ENCODE results near the gene AVPR1B. TPM values are rescaled to one million over a fixed set of nuclear protein-coding genes. Genes with fewer than 3 reads are reported as not detected.

AVPR1B gene
- total RNA-seq, 1 donor, result not detected

DNA sequence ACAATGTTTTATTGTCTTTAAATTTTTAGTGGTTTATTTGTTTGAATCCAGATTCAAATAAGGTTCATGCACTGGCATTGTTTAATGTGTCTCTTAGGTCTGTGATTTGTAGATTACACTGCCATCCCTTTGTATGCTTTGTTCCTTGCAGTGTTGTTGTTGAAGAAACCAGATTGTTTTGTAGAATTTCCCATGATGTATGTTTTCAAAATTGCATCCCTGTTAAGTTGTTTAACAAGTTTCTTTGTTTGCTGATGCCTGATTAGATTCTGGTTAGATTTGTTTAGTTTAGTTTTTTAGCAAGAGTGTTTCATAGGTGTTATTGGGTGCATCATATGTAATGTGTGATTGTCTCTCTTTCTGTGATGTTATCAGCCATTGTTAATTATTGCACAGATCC lies 5.5 kb upstream of the AVPR1B start:
- no peak overlapping the region for H3K4me3 ChIP-seq (ENCODE audit: low read depth, low read length)
- DNase-seq (ENCODE audit: low read depth), result no peak
- TF ChIP-seq CTCF (IDR thresholded peaks at IDR 0.05; ENCODE audit: insufficient read depth, low read depth, low read length), result no peak

DNA sequence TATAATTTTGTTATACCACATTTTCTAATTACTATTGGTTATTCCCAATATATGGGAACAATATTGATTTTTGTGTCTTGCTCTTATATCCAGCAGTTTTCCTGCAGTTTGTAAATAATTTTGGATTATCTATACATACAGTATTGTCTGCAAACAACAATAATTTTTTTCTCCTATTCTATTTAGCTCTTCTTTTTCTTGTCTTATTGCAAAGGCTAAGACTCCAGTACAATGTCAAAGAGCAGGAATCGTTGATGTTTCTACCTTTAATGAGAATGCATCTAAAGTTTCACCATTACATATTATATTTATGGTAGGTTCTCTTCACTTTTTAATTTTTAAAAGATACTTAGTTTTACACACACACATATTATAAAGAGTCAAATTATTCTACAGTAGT lies 4.1 kb upstream of the AVPR1B start:
- no peak for DNase-seq (ENCODE audit: low read depth)
- no peak for TF ChIP-seq CTCF (IDR thresholded peaks at IDR 0.05; ENCODE audit: insufficient read depth, low read depth, low read length)
- H3K4me3 ChIP-seq (ENCODE audit: low read depth, low read length), result no peak overlapping the region

DNA sequence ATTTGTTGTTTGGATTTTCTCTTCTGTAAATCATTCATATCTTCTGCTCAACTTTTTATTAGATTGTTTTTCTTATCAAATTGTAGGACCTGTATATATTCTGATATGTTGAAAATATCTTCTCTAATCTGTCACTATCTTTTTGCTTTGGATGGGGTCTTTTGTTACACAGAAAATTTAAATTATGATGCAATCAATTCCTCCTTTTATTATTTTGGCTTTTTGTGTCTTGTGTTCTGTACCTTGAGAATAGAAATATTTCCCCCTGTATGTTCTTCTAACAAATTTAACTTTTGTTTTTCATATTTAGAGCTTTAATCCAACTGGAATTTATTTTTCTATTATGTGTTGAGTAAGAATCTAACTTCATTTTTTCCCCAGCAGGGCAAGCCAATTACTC lies 3.2 kb upstream of the AVPR1B start:
- no peak for DNase-seq (ENCODE audit: low read depth)
- no peak for TF ChIP-seq CTCF (IDR thresholded peaks at IDR 0.05; ENCODE audit: insufficient read depth, low read depth, low read length)
- no peak overlapping the region for H3K4me3 ChIP-seq (ENCODE audit: low read depth, low read length)

DNA sequence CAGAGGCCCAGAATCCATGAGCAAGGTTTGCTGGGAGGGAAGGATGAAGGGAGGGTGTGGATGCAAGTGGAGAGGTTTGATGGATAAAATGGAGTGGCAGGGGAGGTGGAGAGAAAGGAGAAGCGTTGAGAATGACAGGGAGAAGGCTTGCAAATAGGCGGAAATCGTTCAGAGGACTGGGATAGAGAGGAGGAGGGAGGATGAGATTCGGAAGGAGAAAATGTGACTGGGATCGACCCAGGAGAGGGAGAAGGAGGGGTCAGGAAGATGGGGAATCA lies 376 bp downstream of the AVPR1B start:
- no peak for TF ChIP-seq CTCF (IDR thresholded peaks at IDR 0.05; ENCODE audit: insufficient read depth, low read depth, low read length)
- DNase-seq (ENCODE audit: low read depth), result no peak
- no peak overlapping the region for H3K4me3 ChIP-seq (ENCODE audit: low read depth, low read length)

DNA sequence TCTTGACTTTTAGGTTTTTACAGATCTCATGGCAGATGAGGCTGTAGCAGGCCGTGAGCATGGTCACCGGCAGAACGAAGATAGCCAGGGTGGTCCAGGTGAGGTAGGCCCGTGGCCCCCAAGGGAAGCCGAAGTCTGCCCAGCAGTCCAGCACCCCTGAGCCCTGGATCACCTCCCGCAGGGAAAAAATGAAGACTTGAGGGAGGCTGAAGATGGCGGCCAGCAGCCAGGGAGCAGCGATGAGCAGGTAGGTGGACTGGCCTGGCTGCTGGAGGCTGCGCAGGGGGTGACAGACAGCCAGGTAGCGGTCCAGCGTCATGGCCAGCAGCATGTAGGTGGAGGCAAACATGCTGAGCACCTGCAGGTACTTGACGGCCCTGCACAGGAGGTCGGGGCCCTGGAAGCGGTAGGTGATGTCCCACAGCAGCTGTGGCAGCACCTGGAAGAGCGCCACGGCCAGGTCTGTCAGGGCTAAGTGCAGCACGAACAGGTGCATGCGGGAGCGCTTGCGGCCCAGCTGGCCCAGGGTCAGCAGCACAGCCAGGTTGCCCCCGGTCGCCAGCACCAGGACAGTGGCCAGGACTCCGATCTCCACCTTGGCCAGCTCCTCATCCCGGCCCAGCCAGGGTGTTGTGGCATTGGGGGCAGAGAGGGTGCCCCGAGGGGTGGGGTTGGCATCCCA lies 856 bp downstream of the AVPR1B start:
- no peak for DNase-seq (ENCODE audit: low read depth)
- no peak overlapping the region for H3K4me3 ChIP-seq (ENCODE audit: low read depth, low read length)
- no peak for TF ChIP-seq CTCF (IDR thresholded peaks at IDR 0.05; ENCODE audit: insufficient read depth, low read depth, low read length)

DNA sequence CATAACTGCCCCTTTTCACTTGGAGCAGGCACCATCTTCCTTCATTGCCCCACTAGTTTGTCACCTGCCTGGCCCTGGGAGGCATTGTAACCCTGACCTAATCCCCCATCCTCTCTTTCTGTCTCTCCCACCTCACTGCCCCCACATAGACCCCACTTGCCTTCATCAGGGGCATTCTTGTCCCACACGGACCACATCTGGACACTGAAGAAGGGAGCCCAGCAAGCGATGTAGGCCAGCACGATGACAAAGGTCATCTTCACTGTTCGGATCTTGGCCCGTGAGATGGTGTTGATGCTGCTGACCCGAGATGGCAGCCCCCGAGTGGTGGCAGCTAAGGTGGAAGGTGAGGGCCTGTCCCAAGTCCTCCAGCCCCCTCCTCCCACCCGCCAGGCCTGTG lies 1.4 kb downstream of the AVPR1B start:
- H3K4me3 ChIP-seq (ENCODE audit: low read depth, low read length), result no peak overlapping the region
- DNase-seq (ENCODE audit: low read depth), result no peak
- TF ChIP-seq CTCF (IDR thresholded peaks at IDR 0.05; ENCODE audit: insufficient read depth, low read depth, low read length), result no peak
